ENCODE results near the gene SNAPC2. TPM values are rescaled to one million over a fixed set of nuclear protein-coding genes. Genes with fewer than 3 reads are reported as not detected.

SNAPC2 gene
- total RNA-seq, 1 donor from 2014 or later: 32.0 TPM

DNA sequence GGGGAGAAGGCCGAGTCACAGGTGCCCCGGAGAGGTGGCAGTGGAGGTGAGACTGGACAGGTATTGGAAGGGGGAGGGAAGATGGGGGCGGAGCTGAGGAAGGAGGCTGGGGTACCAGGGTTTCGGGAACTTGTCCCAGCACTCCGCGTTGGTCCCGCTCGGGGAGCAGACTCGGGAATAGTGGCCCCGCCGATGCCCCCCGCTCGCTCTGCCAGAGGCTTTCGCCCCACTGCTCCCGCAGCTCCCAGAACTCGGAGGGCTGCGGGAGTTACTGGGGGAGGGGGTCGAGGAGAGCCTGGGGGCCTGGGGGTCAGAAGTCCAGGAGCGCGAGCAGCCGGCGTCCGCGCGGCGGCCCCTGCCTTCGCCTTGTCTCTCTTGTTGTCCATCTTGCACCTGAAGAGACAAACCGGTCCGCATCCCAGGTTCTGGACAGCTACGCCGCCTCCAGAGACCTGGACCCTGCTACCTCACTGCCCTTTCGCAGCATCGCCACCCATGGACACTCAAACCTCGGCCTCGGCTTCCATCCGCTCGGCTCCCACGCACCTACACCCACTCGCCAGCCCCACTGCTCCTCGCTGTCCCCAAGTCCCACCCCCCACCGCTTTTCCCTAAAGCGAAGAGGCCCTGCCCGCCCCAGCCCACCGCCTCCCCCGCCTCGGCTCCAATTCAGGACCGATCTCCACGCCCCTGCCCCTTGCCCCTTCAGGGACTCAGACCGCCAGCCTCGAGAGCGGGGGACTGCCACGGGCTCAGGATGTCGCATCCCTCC is 46.6 kb upstream of the SNAPC2 start:
- no peaks in the 10 kb centered on the region for H3K36me3 ChIP-seq (ENCODE audit: control insufficient read depth, insufficient read depth, low read length)
- H3K4me3 ChIP-seq (ENCODE audit: low read depth, low read length): peak overlapping the region; percentile 52
- DNase-seq (ENCODE audit: low read depth): no peak
- TF ChIP-seq, protein P1, sequence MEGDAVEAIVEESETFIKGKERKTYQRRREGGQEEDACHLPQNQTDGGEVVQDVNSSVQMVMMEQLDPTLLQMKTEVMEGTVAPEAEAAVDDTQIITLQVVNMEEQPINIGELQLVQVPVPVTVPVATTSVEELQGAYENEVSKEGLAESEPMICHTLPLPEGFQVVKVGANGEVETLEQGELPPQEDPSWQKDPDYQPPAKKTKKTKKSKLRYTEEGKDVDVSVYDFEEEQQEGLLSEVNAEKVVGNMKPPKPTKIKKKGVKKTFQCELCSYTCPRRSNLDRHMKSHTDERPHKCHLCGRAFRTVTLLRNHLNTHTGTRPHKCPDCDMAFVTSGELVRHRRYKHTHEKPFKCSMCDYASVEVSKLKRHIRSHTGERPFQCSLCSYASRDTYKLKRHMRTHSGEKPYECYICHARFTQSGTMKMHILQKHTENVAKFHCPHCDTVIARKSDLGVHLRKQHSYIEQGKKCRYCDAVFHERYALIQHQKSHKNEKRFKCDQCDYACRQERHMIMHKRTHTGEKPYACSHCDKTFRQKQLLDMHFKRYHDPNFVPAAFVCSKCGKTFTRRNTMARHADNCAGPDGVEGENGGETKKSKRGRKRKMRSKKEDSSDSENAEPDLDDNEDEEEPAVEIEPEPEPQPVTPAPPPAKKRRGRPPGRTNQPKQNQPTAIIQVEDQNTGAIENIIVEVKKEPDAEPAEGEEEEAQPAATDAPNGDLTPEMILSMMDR (IDR thresholded peaks at IDR 0.05; ENCODE audit: insufficient read depth, low read length, poor library complexity, severe bottlenecking): no peak
- H3K27me3 ChIP-seq (ENCODE audit: control insufficient read depth, insufficient read depth, low read length): peaks cover 24% of the 10 kb centered on the region

DNA sequence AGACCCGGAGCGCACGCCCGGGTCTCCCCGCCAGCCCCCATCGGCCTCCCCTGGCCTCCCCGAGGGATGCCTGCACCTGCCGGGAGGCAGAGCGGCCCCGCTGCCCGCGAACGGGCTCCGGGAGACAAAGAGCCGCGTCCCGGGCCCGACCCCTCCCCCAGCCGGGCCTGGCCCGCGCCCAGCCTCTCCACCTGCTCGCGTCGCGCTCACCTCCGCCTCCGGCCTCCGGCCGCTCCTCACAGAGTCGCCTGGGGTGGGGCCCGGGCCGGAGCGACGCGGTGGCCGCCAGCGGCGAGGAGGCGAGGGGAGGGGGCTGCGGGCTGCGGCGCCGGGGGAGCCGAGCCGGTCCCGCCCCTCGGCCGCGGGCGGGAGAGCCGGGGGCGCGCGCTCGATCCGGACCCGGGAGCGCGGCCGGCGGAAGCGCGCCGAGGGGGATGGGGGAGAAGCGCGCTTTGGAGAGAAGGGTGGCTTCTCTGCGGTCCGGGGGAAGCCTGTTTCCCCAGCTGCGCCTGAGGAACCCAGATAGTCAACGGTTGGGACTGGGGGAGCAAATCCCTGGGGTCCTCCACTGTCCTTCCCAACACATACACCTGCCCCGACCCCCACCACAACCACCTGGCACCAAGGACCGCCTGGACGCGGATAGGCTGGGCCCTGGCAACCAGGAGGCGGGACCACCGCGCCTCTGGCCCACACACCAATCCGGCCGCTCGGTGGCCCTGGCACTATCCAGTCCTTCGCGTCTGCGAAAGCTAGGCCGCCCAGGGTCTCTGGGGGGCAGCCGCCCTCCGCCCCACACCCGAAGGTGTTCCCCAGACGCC is 45.9 kb upstream of the SNAPC2 start, which contains the start of gene PRR36:
PRR36 (minus strand) TSS at position 315 of the 821 bp plus-strand sequence. CDS start 701 bp downstream, outside the sequence.
- Histone ChIP-seq H3K27me3 (ENCODE audit: control insufficient read depth, insufficient read depth, low read length) (peaks cover 24% of the 10 kb centered on the region), H3K36me3 (ENCODE audit: control insufficient read depth, insufficient read depth, low read length) (no peaks in the 10 kb centered on the region), H3K4me3 (ENCODE audit: low read depth, low read length) (peak within 1 kb of the TSS; percentile 52)
- no peak for DNase-seq (ENCODE audit: low read depth)
- TF ChIP-seq, protein P1 (IDR thresholded peaks at IDR 0.05; ENCODE audit: insufficient read depth, low read length, poor library complexity, severe bottlenecking): no peak

DNA sequence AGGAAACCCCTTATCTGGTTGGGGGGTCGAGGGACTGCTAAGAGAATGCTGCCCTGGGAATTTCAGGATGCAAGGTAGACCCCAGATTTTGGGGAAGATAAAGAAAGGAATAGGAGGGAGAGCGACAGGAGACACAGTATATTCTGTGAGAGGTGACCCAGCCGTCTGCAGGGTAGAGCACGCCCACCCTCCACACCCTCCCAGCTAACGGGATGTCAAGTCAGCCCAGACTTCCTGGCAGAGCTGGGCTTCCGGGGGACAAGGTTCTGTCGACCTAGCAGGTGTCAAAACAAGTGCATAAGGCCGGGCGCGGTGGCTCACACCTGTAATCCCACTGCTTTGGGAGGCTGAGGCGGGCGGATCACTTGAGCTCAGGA is 45.3 kb upstream of the SNAPC2 start:
- H3K4me3 ChIP-seq (ENCODE audit: low read depth, low read length): peak overlapping the region; percentile 52
- DNase-seq (ENCODE audit: low read depth): no peak
- TF ChIP-seq, protein P1 (IDR thresholded peaks at IDR 0.05; ENCODE audit: insufficient read depth, low read length, poor library complexity, severe bottlenecking): no peak
- peaks cover 24% of the 10 kb centered on the region for H3K27me3 ChIP-seq (ENCODE audit: control insufficient read depth, insufficient read depth, low read length)
- no peaks in the 10 kb centered on the region for H3K36me3 ChIP-seq (ENCODE audit: control insufficient read depth, insufficient read depth, low read length)

DNA sequence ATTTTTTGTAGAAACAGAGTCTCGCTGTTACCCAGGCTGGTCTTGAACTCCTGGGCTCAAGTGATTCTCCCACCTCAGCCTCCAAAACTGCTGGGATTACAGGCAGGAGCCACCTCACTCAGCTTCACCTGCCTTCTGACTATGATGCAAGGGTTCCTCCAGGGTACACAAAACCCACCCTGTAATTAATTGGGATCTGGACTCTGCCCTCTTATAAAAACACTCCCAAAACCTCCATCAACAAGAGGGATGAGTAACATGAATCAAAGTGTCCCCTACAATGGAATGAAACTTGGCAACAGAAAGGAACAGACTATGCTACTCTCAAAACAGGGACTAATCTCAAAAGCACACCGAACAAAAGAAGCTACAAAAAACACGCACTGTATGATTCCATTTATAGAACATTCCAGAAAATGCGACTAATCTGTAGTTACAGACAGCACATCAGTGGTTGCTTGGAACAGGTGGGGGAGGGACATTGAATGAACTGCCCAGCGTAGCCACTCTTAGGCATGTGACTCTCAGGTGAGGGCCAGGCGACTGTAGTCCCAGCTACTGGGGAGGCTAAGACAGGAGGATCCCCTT is 42.8 kb upstream of the SNAPC2 start:
- Histone ChIP-seq H3K27me3 (ENCODE audit: control insufficient read depth, insufficient read depth, low read length) (peaks cover 24% of the 10 kb centered on the region), H3K36me3 (ENCODE audit: control insufficient read depth, insufficient read depth, low read length) (no peaks in the 10 kb centered on the region), H3K4me3 (ENCODE audit: low read depth, low read length) (no peak overlapping the region)
- no peak for DNase-seq (ENCODE audit: low read depth)
- TF ChIP-seq, protein P1 (IDR thresholded peaks at IDR 0.05; ENCODE audit: insufficient read depth, low read length, poor library complexity, severe bottlenecking): no peak

DNA sequence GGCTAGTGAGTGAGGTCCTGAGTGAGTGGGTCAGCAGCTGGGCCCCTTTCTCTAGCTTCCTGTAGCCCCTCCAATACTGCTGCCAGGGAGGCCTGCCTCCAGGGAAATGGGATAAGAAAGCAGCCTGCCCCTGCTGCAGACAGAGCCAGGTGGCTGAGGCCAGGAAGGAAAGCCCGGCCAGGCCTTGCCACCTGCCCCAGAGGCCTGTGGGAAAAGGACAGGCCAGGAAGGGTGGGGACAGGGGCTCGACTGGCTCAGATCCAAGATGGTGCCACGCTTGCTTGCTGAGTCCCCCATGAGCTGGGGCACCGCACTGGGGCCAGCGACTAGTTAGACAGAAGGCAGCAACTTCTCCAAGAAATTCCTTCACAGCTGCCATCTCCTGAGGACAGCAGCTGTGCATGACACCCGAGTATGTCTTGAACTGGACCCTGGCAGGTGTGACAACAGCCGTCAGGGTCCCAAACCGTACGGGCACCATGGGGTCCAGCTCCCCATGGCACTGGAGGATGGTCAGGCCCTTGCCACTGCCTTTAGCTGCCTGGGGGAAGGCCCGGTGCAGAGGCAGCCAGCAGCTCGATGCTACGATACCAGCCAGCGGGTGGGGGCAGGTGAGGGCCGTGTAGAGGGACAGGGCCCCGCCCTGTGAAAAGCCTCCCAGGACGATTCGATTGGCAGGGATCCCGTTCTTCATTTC is 40.9 kb upstream of the SNAPC2 start:
- H3K4me3 ChIP-seq (ENCODE audit: low read depth, low read length): no peak overlapping the region
- no peak for DNase-seq (ENCODE audit: low read depth)

More for the DNA sequence above, 40.9 kb upstream of the SNAPC2 start:
- no peaks in the 10 kb centered on the region for H3K36me3 ChIP-seq (ENCODE audit: control insufficient read depth, insufficient read depth, low read length)
- peaks cover 9% of the 10 kb centered on the region for H3K27me3 ChIP-seq (ENCODE audit: control insufficient read depth, insufficient read depth, low read length)
- TF ChIP-seq, protein P1 (IDR thresholded peaks at IDR 0.05; ENCODE audit: insufficient read depth, low read length, poor library complexity, severe bottlenecking): no peak

Data from kidney epithelial cell (primary cell).